IPS-NIHi7 (cell line): ENCODE data around the gene CSTF3.

Experiments
- DNase-seq: peaks from one replicate; pipeline ENCODE4 v3.0.0; 2012; ENCODE audit warnings: mixed read lengths; ENCODE audit errors: extremely low spot score

CSTF3 gene

GRCh38 chr11:33040862-33041453, 120.3 kb downstream of the CSTF3 start:
- peak; percentile 10 for DNase-seq

GRCh38 chr11:33040033-33040861, 121.0 kb downstream of the CSTF3 start:
- no peak for DNase-seq

GRCh38 chr11:33039274-33040032, 121.8 kb downstream of the CSTF3 start, which contains the start of gene TCP11L1:
Gene TCP11L1 (plus strand): TSS chr11:33039572. CDS start chr11:33043774, 4,202 bp downstream.
- peak; percentile 71 for DNase-seq

- no peak for DNase-seq
Measured at GRCh38 chr11:33035011-33035410, 126.3 kb downstream of the CSTF3 start.
